GM15510 (cell line): ENCODE data around the gene C12orf56.

Experiments
- POLR2A ChIP-seq: IDR thresholded peaks from 3 replicates; pipeline ENCODE4 v1.6.1; 2011; ENCODE audit warnings: borderline replicate concordance; ENCODE audit not compliant: insufficient read length; ENCODE audit errors: extremely low read depth

The C12orf56 gene

DNA sequence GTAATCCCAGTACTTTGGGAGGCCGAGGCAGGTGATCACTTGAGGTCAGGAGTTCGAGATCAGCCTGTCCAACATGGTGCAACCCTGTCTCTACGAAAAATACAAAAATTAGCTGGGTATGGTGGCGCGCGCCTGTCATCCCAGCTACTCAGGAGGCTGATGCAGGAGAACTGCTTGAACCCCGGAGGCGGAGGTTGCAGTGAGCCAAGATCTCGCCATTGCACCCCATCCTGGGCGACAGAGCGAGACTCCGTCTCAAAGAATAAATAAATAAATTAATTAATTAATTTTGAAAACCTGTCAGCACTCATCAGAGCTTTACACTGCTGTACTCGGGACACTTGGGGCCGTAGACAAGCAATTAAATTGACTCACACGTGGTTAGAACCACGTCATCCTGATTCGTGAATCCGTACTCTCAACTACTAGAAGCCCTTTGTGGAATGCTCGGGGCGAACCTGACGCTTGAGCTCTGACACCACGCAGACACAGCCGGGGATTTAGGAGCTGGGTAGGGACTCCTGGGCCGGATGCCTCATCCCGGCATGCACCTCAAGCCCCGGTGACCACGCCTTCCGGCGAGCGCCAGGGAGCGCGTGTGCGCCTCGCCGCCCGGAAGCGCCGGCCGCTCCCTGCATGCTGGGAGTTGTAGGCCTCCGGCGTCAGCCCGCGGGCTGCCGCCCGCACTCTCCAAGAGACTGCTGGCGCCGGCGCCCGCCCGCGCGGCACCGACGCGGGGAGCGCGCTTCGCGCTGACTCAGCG, 13.3 kb upstream of the C12orf56 start, which contains the start of gene XPOT:
TSS of gene XPOT (plus strand) at position 686 of the 763 bp plus-strand sequence. CDS start 5,644 bp downstream, outside the sequence.
- TF ChIP-seq POLR2A, result peak; percentile 95

GRCh38 chr12:64402181-64402580, 11.6 kb upstream of the C12orf56 start:
- TF ChIP-seq POLR2A, result no peak

- TF ChIP-seq POLR2A, result no peak
Observed at GRCh38 chr12:64400041-64400440, 9.5 kb upstream of the C12orf56 start.

- no peak for TF ChIP-seq POLR2A
Observed at GRCh38 chr12:64395739-64396138, 5.2 kb upstream of the C12orf56 start.

- no peak for TF ChIP-seq POLR2A
Observed at GRCh38 chr12:64392221-64392620, 1.7 kb upstream of the C12orf56 start.

DNA sequence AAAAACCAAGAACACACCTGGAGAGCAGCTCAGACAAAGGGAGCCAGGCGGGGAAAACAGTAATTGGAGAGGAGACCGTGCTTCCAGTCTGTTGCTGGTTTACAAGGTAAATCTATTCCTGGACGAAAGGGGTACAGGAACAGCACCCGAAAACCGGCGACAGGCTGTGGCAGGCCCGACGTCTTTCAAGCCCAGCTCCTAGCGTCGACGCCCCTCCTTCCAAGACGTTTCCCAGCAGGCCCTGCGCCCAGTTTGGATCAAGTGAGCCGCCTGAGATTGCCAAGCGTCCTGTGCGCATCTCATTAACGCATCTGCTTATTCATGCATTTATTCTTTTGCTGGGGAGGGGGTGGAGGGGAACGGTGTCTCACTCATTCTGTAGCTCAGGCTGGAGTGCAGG, 1.4 kb downstream of the C12orf56 start:
- no peak for TF ChIP-seq POLR2A

DNA sequence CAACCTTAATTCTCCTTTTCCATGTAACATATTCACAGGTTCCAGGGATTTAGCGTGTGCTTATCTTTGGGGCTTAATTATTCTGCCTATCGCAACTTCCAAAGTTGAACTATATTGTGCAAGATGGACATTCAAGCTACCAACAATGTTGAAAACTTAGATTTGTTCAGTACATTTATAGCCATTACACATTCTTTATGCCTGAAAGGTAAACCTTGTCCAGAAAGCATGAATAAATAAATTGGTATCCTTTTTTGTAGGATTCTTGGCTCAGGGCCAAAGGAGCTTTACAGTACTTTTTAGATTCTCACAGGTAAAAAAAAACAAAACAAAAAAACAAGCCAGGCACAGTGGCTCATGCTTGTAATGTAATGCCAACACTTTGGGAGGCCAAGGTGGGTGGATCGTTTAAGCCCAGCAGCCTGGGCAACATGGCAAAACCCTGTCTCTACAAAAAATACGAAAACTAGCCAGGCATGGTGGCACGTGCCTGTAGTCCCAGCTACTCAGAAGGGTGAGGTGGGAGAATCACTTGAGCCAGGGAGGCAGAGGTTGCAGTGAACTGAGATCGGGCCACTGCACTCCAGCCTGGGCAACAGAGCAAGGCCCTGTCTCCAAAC, 3.3 kb downstream of the C12orf56 start:
- TF ChIP-seq POLR2A, result no peak

- no peak for TF ChIP-seq POLR2A
Observed at GRCh38 chr12:64385468-64385867, 5.1 kb downstream of the C12orf56 start.

GRCh38 chr12:64385019-64385418, 5.5 kb downstream of the C12orf56 start:
- TF ChIP-seq POLR2A, result no peak

DNA sequence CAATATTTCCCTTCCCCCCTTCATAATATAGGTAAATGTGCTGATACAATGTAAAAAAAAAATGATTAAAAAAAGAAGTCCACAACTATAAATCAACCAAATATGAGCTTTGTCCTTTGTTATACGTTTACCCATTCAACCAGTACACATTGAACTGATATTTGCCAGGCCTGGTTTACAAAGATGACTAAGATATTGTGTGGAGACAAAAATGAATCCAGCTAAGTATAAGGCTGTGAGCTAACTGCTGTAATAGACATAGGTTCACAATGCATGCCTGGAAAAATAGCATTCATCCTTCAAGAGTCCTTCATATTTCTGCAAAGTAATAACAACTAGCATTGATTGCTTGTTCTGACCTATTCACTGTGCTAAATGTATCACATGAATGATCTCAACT, 6.9 kb downstream of the C12orf56 start:
- TF ChIP-seq POLR2A, result no peak

GRCh38 chr12:64362721-64363305, 27.7 kb downstream of the C12orf56 start:
- TF ChIP-seq POLR2A, result no peak

DNA sequence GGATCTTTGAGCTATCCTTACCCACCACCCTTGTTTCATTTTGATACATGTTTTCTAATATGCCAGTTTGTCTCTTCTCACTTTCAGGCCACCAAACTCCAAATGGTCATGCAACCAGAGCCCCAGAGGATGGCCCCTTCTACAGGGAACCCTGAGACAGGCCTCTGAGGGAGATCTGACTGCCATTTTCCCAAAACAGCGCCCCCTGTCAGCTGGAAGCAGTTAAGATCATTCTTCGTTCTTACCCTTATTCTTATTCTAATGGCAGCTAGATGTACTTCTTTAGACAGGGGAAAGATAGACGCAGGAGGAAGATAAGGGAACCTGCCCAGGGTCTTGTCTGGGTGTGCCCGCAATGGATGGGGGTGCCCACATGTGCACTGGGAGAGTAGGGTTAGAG, 38.4 kb downstream of the C12orf56 start:
- no peak for TF ChIP-seq POLR2A

DNA sequence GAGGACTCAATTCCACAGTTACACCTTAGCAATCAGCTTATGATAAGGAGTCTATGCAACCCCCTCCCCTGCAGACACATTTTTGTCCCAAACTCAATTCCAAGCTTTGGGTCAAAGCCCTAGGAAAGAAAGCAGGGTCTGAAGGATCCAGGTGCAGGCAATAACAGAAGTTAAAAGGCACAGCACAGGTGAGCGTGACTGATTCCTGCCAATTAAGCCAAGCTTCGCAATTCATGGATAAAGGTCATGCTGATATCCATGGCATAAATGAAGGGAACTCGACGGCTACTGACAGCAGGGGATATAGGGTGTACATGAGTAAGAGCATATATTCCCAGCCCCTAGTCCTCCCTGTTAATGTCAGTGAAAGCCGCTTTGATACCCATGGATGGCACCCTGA, 39.3 kb downstream of the C12orf56 start:
- TF ChIP-seq POLR2A, result no peak

DNA sequence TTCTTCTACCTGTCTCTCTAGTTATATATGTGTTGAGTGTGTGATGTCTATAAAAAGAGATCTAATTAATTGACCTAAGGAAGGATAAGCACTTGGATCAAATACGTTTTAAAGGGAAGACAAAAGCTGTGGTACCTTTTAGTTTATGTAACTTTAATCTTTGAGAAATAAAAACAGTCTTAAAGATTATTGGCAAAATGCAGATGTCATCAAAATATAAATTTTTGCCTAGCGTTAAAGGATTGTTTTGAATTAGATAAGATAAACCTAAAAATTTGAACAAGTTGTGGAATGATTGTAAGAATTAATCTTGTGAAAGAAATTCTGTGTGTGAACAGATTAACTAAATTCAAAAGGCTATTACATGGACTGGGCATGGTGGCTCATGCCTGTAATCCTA, 42.9 kb downstream of the C12orf56 start:
- no peak for TF ChIP-seq POLR2A

DNA sequence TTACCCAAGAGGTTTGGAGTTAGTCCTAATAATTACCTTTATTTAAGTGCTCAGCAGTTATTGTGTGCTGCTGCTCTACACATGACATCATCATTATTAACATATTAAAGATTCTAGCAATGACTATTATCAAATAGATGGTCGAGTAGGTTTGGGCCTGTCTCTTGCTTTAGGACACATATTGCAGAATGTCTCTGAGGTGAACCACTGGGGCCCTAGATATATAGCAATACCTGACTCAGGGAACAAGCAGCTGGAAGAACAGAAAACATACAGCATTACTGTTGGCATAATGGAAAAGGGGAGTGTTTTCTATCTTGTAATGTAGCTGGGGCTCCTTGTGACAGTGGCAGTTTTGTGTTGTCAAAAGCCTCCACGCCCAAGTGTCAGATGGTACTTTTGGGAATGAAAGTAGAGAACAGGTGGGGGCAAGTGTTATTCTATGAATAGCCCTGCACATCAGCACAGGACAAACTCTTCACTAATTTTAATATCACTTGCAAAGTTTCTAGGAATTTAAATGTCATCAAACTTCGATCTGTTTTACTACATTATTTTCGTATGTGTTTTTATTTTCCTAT, 54.6 kb downstream of the C12orf56 start:
- TF ChIP-seq POLR2A, result no peak
